Activated CD4-positive, CD25-positive, alpha-beta regulatory T cell treated with anti-CD3 and anti-CD28 coated beads, Interleukin-2, amount 50 U/mL, for 24 hours (primary cell): ENCODE results near the gene DMRTB1.

ENCODE experiments used
- ATAC-seq, 2 donors: fragments of 150-1000 bp; cut with Tn5 transposase; one replicate each; pipeline ENCODE4 v1.10.0; 2021; ENCODE audit warnings: mild to moderate bottlenecking in 1 of 2, moderate library complexity in 1 of 2

DMRTB1 gene

DNA sequence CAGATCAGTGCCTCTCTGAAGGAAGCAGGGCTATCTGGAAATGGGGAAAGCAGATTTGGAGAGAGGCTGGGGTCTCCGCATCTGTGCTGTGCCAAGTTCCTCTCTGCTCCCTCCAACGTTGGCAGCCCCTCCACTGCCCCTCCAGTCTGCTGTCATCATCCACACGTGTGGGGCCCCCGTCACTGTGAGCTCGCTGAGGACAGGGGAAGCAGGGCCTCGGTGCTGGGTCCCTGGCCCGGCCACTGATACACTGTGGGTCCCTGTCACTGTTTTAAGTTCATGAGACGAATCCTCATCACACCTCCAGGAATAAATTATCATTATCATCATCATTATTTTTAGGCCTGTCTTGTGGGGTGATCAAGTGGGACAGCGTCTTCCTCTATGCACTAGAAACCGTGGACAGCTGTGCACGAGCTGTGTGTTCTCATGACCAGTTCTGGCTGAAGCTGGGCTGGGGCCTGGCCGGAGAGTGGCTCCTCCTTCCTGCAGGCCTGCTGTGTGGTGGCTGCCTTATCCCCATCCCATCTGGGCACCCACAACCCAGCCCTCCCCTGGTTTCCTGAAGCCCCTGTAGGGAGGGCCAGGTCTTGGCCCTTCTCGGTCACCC, 52.2 kb downstream of the DMRTB1 start:
- ATAC-seq: no peak

DNA sequence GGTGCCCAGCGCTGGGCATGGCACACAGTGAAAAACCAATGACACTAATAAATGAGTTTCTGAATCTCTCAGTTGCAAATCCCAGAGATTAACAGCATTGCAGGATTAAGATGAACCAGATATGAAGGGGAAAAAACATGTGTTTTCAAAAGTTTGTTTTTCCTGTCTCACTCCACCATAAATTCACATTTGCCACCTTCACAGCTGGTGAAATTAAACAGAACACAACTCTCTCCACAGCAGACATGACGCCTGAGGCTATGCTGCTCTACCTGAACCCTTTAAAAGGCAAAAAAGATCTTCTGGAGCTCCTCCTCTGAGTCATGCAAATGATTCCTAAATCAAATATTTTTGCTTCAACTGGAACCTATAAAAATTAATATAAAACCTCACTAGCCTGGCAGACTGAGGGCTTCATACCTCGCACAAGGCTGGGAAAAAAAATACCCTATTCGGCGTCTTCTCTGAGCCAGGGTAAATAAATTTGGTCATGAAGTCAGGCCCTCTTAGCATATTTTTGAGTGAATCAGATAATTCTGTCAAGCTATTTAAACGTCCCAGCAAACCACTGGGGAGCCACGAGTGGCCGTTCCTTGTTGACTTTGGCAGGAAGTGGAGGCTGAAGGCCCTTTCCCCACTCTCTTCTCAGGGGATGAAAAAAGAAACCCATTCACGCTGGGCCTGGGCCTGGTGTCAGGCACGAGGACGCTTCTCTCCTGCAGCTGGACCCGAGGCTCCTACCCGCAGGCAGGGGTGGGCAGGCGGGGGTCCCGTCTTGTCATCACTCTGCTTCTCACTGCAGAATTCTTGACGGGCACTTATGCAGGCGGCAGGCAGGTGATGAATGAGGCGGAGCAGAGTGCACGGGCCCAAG, 53.0 kb downstream of the DMRTB1 start:
- ATAC-seq: no peak

DNA sequence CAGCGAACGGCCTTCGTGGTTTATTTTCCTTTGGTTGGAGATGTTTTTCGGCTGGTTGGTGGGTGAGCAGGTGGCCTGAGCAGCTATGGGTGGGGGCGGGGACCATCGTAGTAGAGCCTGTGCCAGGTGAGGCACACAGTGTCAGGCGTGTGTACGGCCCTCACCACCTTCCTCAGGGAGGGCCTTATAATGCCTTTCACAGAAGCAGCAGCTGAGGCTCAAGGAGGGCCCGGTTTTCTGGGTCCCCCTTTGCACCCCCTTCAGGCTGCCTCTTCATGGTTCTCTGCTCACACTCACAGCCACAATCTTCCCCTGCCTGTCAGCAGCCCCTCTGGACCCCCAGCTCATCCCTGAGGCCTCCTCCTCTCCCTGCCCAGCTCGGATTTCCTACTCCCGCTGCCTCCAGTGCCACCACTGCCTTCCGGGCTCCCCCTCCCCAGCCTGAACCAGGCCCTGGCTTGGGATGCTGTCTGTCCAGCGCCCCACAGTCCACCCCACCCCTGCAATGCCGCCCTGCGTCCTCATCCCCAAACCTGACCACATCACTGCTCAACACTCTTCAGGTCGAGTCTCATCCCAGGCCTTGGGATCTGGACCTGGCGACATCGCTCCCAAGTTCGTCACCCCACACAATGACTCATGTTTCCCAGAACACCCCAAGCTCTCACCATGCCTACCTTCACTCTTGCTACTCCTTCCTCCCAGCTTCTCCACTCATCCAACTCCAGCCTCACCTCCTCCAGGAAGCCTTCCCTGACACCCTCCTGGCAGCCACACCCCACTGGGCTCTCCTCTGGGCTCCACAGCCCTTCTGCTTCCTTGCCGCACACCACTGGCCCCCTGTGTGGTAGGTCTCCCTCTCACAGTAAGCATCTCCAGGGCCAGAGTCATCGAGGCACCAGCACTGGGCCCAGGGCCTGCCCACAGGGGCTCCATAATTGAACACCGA, 53.9 kb downstream of the DMRTB1 start:
- no peak for ATAC-seq

DNA sequence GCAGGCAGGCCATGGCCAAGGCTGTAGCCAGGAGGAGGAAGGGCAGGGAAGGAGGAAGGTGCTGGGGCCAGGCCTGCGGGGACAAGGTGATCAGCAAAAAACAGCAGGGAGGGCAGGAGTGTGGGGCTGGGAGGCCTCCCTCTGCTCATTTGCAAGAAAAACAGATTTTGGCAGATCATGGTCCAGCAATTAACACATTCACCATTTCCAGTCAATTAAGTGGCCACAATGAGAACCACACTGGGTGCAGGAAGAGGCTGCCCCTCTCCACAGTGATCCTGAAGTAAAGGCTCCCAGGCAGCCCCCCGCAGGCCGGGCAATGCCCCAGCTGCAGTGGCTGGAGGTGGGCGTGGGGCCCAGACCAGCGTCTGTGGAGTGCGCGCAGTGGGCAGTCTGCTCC, 54.6 kb downstream of the DMRTB1 start:
- no peak for ATAC-seq

DNA sequence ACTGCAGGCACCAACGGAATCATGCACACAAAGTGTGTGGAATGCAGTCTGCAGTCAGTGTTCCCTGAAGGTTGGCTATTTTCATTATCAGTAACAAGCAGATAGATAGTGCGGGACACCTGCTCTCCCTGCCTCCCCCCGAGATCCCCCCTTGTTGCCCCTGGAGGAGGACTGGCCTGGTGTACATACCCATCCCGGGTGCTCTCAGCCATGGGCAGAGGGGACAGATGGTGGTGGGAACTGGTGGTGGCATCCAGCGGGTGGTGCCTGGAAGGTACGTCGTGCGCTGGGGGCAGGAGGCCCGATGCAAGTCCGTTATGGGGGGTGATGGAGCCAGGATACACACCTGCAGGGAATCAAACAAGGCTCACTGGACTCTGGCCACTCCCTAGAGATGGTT, 55.2 kb downstream of the DMRTB1 start:
- ATAC-seq: no peak

DNA sequence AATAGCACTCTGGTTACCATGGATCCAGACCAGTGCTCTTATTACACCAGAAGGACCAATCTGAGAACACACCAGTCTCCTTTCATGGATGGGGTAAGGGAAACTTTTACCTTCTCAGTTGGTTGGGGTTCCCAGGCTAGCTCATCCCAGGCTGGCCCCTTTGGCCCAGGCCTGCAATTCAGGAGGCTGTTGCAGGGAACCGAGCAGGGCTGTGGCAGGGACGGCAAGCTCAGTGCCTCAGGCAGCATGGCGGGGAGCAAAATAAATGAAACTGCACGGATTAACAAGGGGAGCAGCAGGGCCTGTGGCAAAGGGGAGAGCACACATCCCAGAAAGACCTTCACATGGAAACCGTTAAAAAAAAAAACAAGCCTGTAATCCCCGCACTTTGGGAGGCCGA, 57.0 kb downstream of the DMRTB1 start:
- no peak for ATAC-seq
